NCI-H524 (cell line): ENCODE data around the gene FAM43B.

Experiments used
- DNase-seq, 2 experiments: peaks; one replicate each; lab custom pipeline; 2025; lab: John Stamatoyannopoulos, UW

Gene FAM43B

GRCh38 chr1:20552728-20553445 lies 514 bp downstream of the FAM43B start:
- no peak for DNase-seq

GRCh38 chr1:20555025-20555757 lies 2.8 kb downstream of the FAM43B start:
- no peak for DNase-seq

- DNase-seq: no peak
Observed at GRCh38 chr1:20555758-20556120, 3.4 kb downstream of the FAM43B start.

- DNase-seq: no peak
Observed at GRCh38 chr1:20558191-20558590, 5.8 kb downstream of the FAM43B start.

- DNase-seq: no peak
Observed at GRCh38 chr1:20560966-20561365, 8.6 kb downstream of the FAM43B start.

GRCh38 chr1:20565234-20565633 lies 12.9 kb downstream of the FAM43B start:
- DNase-seq: no peak

- no peak for DNase-seq
Observed at GRCh38 chr1:20569523-20570098, 17.2 kb downstream of the FAM43B start.

GRCh38 chr1:20571427-20571826 lies 19.1 kb downstream of the FAM43B start:
- DNase-seq: no peak

GRCh38 chr1:20573987-20574386 lies 21.6 kb downstream of the FAM43B start:
- no peak for DNase-seq

- DNase-seq: peak; percentile 25 to 62
Observed at GRCh38 chr1:20574686-20575540, 22.5 kb downstream of the FAM43B start.

- no peak for DNase-seq
Observed at GRCh38 chr1:20575541-20576336, 23.4 kb downstream of the FAM43B start.

- DNase-seq: no peak
Observed at GRCh38 chr1:20578062-20578461, 25.7 kb downstream of the FAM43B start.

GRCh38 chr1:20578721-20579395 lies 26.5 kb downstream of the FAM43B start:
- no peak for DNase-seq

GRCh38 chr1:20584890-20585289 lies 32.5 kb downstream of the FAM43B start:
- DNase-seq: no peak

GRCh38 chr1:20586953-20587660 lies 34.7 kb downstream of the FAM43B start:
- DNase-seq: no peak

- no peak for DNase-seq
Observed at GRCh38 chr1:20587661-20588053, 35.3 kb downstream of the FAM43B start.

GRCh38 chr1:20588634-20589225 lies 36.4 kb downstream of the FAM43B start, which contains the start of gene CDA:
TSS of gene CDA (plus strand) at chr1:20589097. CDS start at chr1:20589130, 33 bp downstream.
- no peak for DNase-seq

- DNase-seq: no peak
Observed at GRCh38 chr1:20589331-20590278, 37.2 kb downstream of the FAM43B start.
